Adipocyte (in vitro differentiated cells): Measurements from ENCODE around the gene HLA-DQA2.
"Not testable (repeated sequence)": the region's sequence is repeated elsewhere in the genome, so short reads cannot be mapped to it uniquely, and the experiment has no call there.

Experiments
- DNase-seq: peaks from one replicate; pipeline ENCODE4 v3.0.0-alpha.2; 2015; ENCODE audit warnings: low read depth
- H3K27me3 ChIP-seq: replicated peaks from 2 replicates; pipeline ENCODE4 v1.7.0; 2013; ENCODE audit warnings: mild to moderate bottlenecking, low read length, moderate library complexity; ENCODE audit not compliant: control insufficient read depth, insufficient read depth
- H3K36me3 ChIP-seq: 2 replicates; pipeline ENCODE4 v1.7.0; 2013; ENCODE audit warnings: low read length, mild to moderate bottlenecking, moderate library complexity; ENCODE audit not compliant: control insufficient read depth, insufficient read depth, severe bottlenecking
- H3K4me1 ChIP-seq: 2 replicates; pipeline ENCODE4 v1.7.0; 2013; ENCODE audit warnings: mild to moderate bottlenecking, low read length, moderate library complexity; ENCODE audit not compliant: control insufficient read depth, insufficient read depth
- H3K4me3 ChIP-seq: 2 replicates; pipeline ENCODE4 v1.7.0; 2013; ENCODE audit warnings: mild to moderate bottlenecking, low read length, moderate library complexity
- H3K9ac ChIP-seq: 2 replicates; pipeline ENCODE4 v1.7.0; 2013; ENCODE audit warnings: mild to moderate bottlenecking, low read length, moderate library complexity
- H3K9me3 ChIP-seq: 2 replicates; pipeline ENCODE4 v1.7.0; 2013; ENCODE audit warnings: mild to moderate bottlenecking, low read length, moderate library complexity; ENCODE audit not compliant: control insufficient read depth

HLA-DQA2 gene

GRCh38 chr6:32779036-32779435, 37.8 kb downstream of the HLA-DQA2 start:
- Histone ChIP-seq H3K9ac (no peak overlapping the region), H3K9me3 (peaks cover 16% of the 10 kb centered on the region), H3K27me3 (peaks cover 21% of the 10 kb centered on the region), H3K36me3 (no peaks in the 10 kb centered on the region), H3K4me3 (no peak overlapping the region), H3K4me1 (no peaks in the 10 kb centered on the region)
- DNase-seq: no peak

GRCh38 chr6:32782923-32783322, 41.7 kb downstream of the HLA-DQA2 start:
- Histone ChIP-seq H3K9me3 (peaks cover 20% of the 10 kb centered on the region), H3K27me3 (peaks cover 21% of the 10 kb centered on the region)
- H3K4me1 ChIP-seq, DNase-seq, H3K9ac ChIP-seq, H3K36me3 ChIP-seq, H3K4me3 ChIP-seq: not testable (repeated sequence)

- no peak overlapping the region for H3K4me3 ChIP-seq
These were observed 44.8 kb downstream of the HLA-DQA2 start for GRCh38 chr6:32785781-32786533.

GRCh38 chr6:32790306-32790705, 49.1 kb downstream of the HLA-DQA2 start:
- Histone ChIP-seq H3K36me3 (no peaks in the 10 kb centered on the region), H3K4me3 (no peak overlapping the region), H3K27me3 (peaks cover 58% of the 10 kb centered on the region), H3K4me1 (no peaks in the 10 kb centered on the region), H3K9me3 (peaks cover 5% of the 10 kb centered on the region), H3K9ac (no peak overlapping the region)
- DNase-seq: no peak

More at GRCh38 chr6:32785781-32786533, 44.8 kb downstream of the HLA-DQA2 start:
- H3K9ac ChIP-seq: no peak overlapping the region
- no peaks in the 10 kb centered on the region for H3K4me1 ChIP-seq
- peaks cover 14% of the 10 kb centered on the region for H3K27me3 ChIP-seq
- DNase-seq: peak; percentile 72
- no peaks in the 10 kb centered on the region for H3K36me3 ChIP-seq
- peaks cover 15% of the 10 kb centered on the region for H3K9me3 ChIP-seq

GRCh38 chr6:32792901-32793435, 51.8 kb downstream of the HLA-DQA2 start:
- no peak for DNase-seq

GRCh38 chr6:32794510-32794909, 53.3 kb downstream of the HLA-DQA2 start:
- Histone ChIP-seq H3K9ac (no peak overlapping the region), H3K36me3 (no peaks in the 10 kb centered on the region), H3K4me1 (peaks cover 10% of the 10 kb centered on the region), H3K4me3 (no peak overlapping the region), H3K27me3 (peaks cover 59% of the 10 kb centered on the region), H3K9me3 (peaks cover 7% of the 10 kb centered on the region)
- DNase-seq: no peak

More at GRCh38 chr6:32792901-32793435, 51.8 kb downstream of the HLA-DQA2 start:
- Histone ChIP-seq H3K36me3 (no peaks in the 10 kb centered on the region), H3K27me3 (peaks cover 59% of the 10 kb centered on the region), H3K9ac (no peak overlapping the region), H3K4me1 (peaks cover 10% of the 10 kb centered on the region), H3K9me3 (no peaks in the 10 kb centered on the region), H3K4me3 (no peak overlapping the region)
